Fibroblast of lung (primary cell): ENCODE data around the gene KLF16. TPM values are rescaled to one million over a fixed set of nuclear protein-coding genes. Genes with fewer than 3 reads are reported as not detected.
A peak's percentile ranks its signal among the peaks of the same experiment; 100 is the strongest.

Source experiments
- DNase-seq, 2 donors: peaks; one replicate each; pipeline versions ENCODE4 v3.0.0 to v3.0.0-alpha.2; 2010; ENCODE audit warnings: low read depth in 2 of 2
- H2AFZ ChIP-seq: 2 replicates; pipeline ENCODE4 v1.5.1; 2012; ENCODE audit warnings: low read length, control low read depth, inconsistent platforms
- H3K27ac ChIP-seq: 2 replicates; pipeline ENCODE4 v1.5.1; 2011; ENCODE audit warnings: low read length, control low read depth; ENCODE audit not compliant: insufficient read depth
- H3K27me3 ChIP-seq: 2 replicates; pipeline ENCODE4 v1.5.1; 2011; ENCODE audit warnings: mild to moderate bottlenecking, low read length; ENCODE audit not compliant: control insufficient read depth, insufficient read depth
- H3K36me3 ChIP-seq: 2 replicates; pipeline ENCODE4 v1.5.1; 2011; ENCODE audit warnings: low read length; ENCODE audit not compliant: control insufficient read depth, insufficient read depth
- H3K4me1 ChIP-seq: 2 replicates; pipeline ENCODE4 v1.5.1; 2011; ENCODE audit warnings: low read length; ENCODE audit not compliant: control insufficient read depth, insufficient read depth; ENCODE audit errors: extremely low read depth
- H3K4me2 ChIP-seq: 2 replicates; pipeline ENCODE4 v1.5.1; 2011; ENCODE audit warnings: low read length, control low read depth; ENCODE audit not compliant: insufficient read depth; ENCODE audit errors: extremely low read depth
- H3K4me3 ChIP-seq, 4 experiments: fragments of 200-600 bp in 1 of 4; sonication (generic) in 1 of 4; replicated peaks in 1 of 4; 2 replicates each; pipeline ENCODE4 v1.5.1; 2011 to 2016; ENCODE audit warnings: low read length in 4 of 4, low read depth in 3 of 4, mild to moderate bottlenecking in 3 of 4, control low read depth in 2 of 4, inconsistent platforms in 1 of 4, mixed read lengths in 1 of 4; ENCODE audit not compliant: insufficient read depth in 1 of 4; ENCODE audit errors: control extremely low read depth in 1 of 4
- H3K79me2 ChIP-seq: 2 replicates; pipeline ENCODE4 v1.5.1; 2012; ENCODE audit warnings: mild to moderate bottlenecking, low read length, inconsistent platforms; ENCODE audit not compliant: control insufficient read depth, insufficient read depth
- H3K9ac ChIP-seq: 2 replicates; pipeline ENCODE4 v1.5.1; 2011; ENCODE audit warnings: mild to moderate bottlenecking, low read length, control low read depth; ENCODE audit not compliant: insufficient read depth
- H3K9me3 ChIP-seq: 2 replicates; pipeline ENCODE4 v1.5.1; 2012; ENCODE audit warnings: low read depth, low read length; ENCODE audit not compliant: control insufficient read depth, insufficient read depth
- H4K20me1 ChIP-seq: 2 replicates; pipeline ENCODE4 v1.5.1; 2011; ENCODE audit warnings: low read length; ENCODE audit not compliant: control insufficient read depth, insufficient read depth; ENCODE audit errors: extremely low read depth
- CTCF ChIP-seq, 2 donors: IDR thresholded peaks in 1 of 2; conservative IDR thresholded peaks in 1 of 2; 1 replicate in 1 of 2; 2 replicates in 1 of 2; pipeline ENCODE4 v1.5.1; 2011 to 2012; ENCODE audit warnings: low read length in 2 of 2, control low read depth in 1 of 2, inconsistent platforms in 1 of 2, low read depth in 1 of 2, mild to moderate bottlenecking in 1 of 2
- EZH2 ChIP-seq: IDR thresholded peaks from 2 replicates; pipeline ENCODE4 v1.5.1; 2012; ENCODE audit warnings: low read length, control low read depth, mild to moderate bottlenecking; ENCODE audit errors: missing control alignments
- polyA plus RNA-seq, 2 donors: library from polyadenylated mRNA; depleted of rRNA in 1 of 2; stranded (reverse) in 1 of 2; unstranded in 1 of 2; fragments of >200 nt; gene quantifications; 2 replicates each; pipeline ENCODE4 v1.2.1, GENCODE V29; 2011 to 2012; ENCODE audit warnings: missing spikeins in 1 of 2
- total RNA-seq: library from RNA; depleted of rRNA; stranded (reverse); fragments of >200 nt; gene quantifications from 2 replicates; pipeline ENCODE4 v1.2.1, GENCODE V29; 2014

KLF16 gene
- total and polyA plus RNA-seq, 2 donors (not counting 1 experiment from before 2014, with no cell fraction given), result 4.2 to 6.9 TPM

GRCh38 chr19:1911098-1911497 lies 47.7 kb upstream of the KLF16 start:
- no peaks in the 10 kb centered on the region for H3K27me3 ChIP-seq
- DNase-seq, result no peak
- H3K9me3 ChIP-seq, result no peaks in the 10 kb centered on the region
- H3K4me3 ChIP-seq, result no peak overlapping the region
- peaks cover 3% of the 10 kb centered on the region for H3K4me1 ChIP-seq
- H4K20me1 ChIP-seq, result no peaks in the 10 kb centered on the region
- H3K79me2 ChIP-seq, result peaks cover 56% of the 10 kb centered on the region
- no peak for TF ChIP-seq CTCF (conservative IDR thresholded peaks at IDR 0.05 in 1 of 2, IDR thresholded peaks at IDR 0.05 in 1 of 2; ENCODE audit: low read depth in 1 of 2, low read length in 2 of 2)
- no peak for TF ChIP-seq EZH2
- H3K9ac ChIP-seq, result no peak overlapping the region
- H3K27ac ChIP-seq, result no peak overlapping the region
- no peak overlapping the region for H3K4me2 ChIP-seq
- H3K36me3 ChIP-seq, result peaks cover 12% of the 10 kb centered on the region
- no peak overlapping the region for H2AFZ ChIP-seq

- peaks cover 6% of the 10 kb centered on the region for H3K4me1 ChIP-seq
- H3K27ac ChIP-seq, result no peak overlapping the region
- peak in 1 of 2 donors; percentile 12 for DNase-seq
- no peaks in the 10 kb centered on the region for H4K20me1 ChIP-seq
- no peak overlapping the region for H3K4me3 ChIP-seq
- no peak overlapping the region for H3K9ac ChIP-seq
- H2AFZ ChIP-seq, result no peak overlapping the region
- H3K79me2 ChIP-seq, result peaks cover 62% of the 10 kb centered on the region
- H3K4me2 ChIP-seq, result peak overlapping the region; percentile 11
- peaks cover 12% of the 10 kb centered on the region for H3K36me3 ChIP-seq
- no peaks in the 10 kb centered on the region for H3K27me3 ChIP-seq
- TF ChIP-seq CTCF (conservative IDR thresholded peaks at IDR 0.05 in 1 of 2, IDR thresholded peaks at IDR 0.05 in 1 of 2; ENCODE audit: low read depth in 1 of 2, low read length in 2 of 2) (no peak), EZH2 (no peak)
- H3K9me3 ChIP-seq, result no peaks in the 10 kb centered on the region
Observed at GRCh38 chr19:1910177-1910576, 46.8 kb upstream of the KLF16 start.

- Histone ChIP-seq H3K9me3 (no peaks in the 10 kb centered on the region), H3K36me3 (peaks cover 12% of the 10 kb centered on the region), H4K20me1 (no peaks in the 10 kb centered on the region), H3K4me3 (peak overlapping the region in 1 of 4 experiments; percentile 10), H3K27me3 (no peaks in the 10 kb centered on the region), H3K27ac (no peak overlapping the region), H3K79me2 (peaks cover 62% of the 10 kb centered on the region), H3K9ac (no peak overlapping the region), H3K4me2 (peak overlapping the region; percentile 11), H2AFZ (no peak overlapping the region), H3K4me1 (peaks cover 6% of the 10 kb centered on the region)
- no peak for DNase-seq
- TF ChIP-seq CTCF (conservative IDR thresholded peaks at IDR 0.05 in 1 of 2, IDR thresholded peaks at IDR 0.05 in 1 of 2; ENCODE audit: low read depth in 1 of 2, low read length in 2 of 2) (no peak), EZH2 (no peak)
Observed at GRCh38 chr19:1909761-1910080, 46.3 kb upstream of the KLF16 start.
